ENCODE results near the gene XRN2.

GRCh38 chr20:21289651-21290050, 13.5 kb upstream of the XRN2 start:
- no peak for TF ChIP-seq CTCF (IDR thresholded peaks at IDR 0.05)
- TF ChIP-seq POLR2A (IDR thresholded peaks at IDR 0.05): no peak

All from esophagus squamous epithelium (tissue), 4 donors.